GM23338 (cell line): Measurements from ENCODE around the gene MID1. TPM values are rescaled to one million over a fixed set of nuclear protein-coding genes. Genes with fewer than 3 reads are reported as not detected.

Experiments
- ATAC-seq: fragments of 200-7000 bp; cut with Tn5 transposase; 3 replicates; pipeline ENCODE4 v1.9.1; 2020
- DNase-seq: peaks from one replicate; pipeline ENCODE4 v3.0.0-alpha.2; 2015; ENCODE audit warnings: low spot score
- H2AFZ ChIP-seq: fragments of 200-600 bp; sonication (generic); 2 replicates; pipeline ENCODE4 v1.8.0; 2016; ENCODE audit warnings: antibody characterized with exemption, mild to moderate bottlenecking, moderate library complexity
- H3F3A ChIP-seq: fragments of 200-600 bp; sonication (generic); replicated peaks from 2 replicates; pipeline ENCODE4 v1.8.0; 2017; ENCODE audit warnings: antibody characterized with exemption, mixed run types, low read depth
- H3K27ac ChIP-seq: fragments of 200-600 bp; sonication (generic); 2 replicates; pipeline ENCODE4 v1.6.1; 2016; ENCODE audit warnings: low read depth
- H3K27me3 ChIP-seq: fragments of 200-600 bp; sonication (generic); 2 replicates; pipeline ENCODE4 v1.8.0; 2016; ENCODE audit warnings: mild to moderate bottlenecking, mixed run types, moderate library complexity; ENCODE audit not compliant: insufficient read depth
- H3K36me3 ChIP-seq: fragments of 200-600 bp; sonication (generic); 2 replicates; pipeline ENCODE4 v1.8.0; 2016; ENCODE audit warnings: mild to moderate bottlenecking; ENCODE audit not compliant: insufficient read depth
- H3K4me1 ChIP-seq: fragments of 200-600 bp; sonication (generic); 2 replicates; pipeline ENCODE4 v1.8.0; 2016; ENCODE audit warnings: mild to moderate bottlenecking, moderate library complexity; ENCODE audit not compliant: insufficient read depth
- H3K4me2 ChIP-seq: fragments of 200-600 bp; sonication (generic); 2 replicates; pipeline ENCODE4 v1.7.1; 2017; ENCODE audit warnings: mixed run types
- H3K4me3 ChIP-seq: fragments of 200-600 bp; sonication (generic); 2 replicates; pipeline ENCODE4 v1.6.1; 2016; ENCODE audit warnings: mixed run types
- H3K79me2 ChIP-seq: fragments of 200-600 bp; sonication (generic); replicated peaks from 2 replicates; pipeline ENCODE4 v1.8.0; 2017; ENCODE audit warnings: mild to moderate bottlenecking; ENCODE audit not compliant: insufficient read depth
- H3K9me2 ChIP-seq: fragments of 200-600 bp; sonication (generic); 2 replicates; pipeline ENCODE4 v1.8.0; 2017; ENCODE audit not compliant: insufficient read depth
- H4K20me1 ChIP-seq: fragments of 200-600 bp; sonication (generic); replicated peaks from 2 replicates; pipeline ENCODE4 v1.8.0; 2017; ENCODE audit warnings: mild to moderate bottlenecking; ENCODE audit not compliant: insufficient read depth
- H3K27ac Mint-ChIP-seq: 2 replicates; pipeline ENCODE4 v1.8.0; 2020; ENCODE audit warnings: inconsistent platforms, mild to moderate bottlenecking, moderate library complexity, mixed read lengths
- H3K27me3 Mint-ChIP-seq: 3 replicates; pipeline ENCODE4 v1.8.0; 2022; ENCODE audit warnings: low read depth, mild to moderate bottlenecking, moderate library complexity, mixed read lengths, inconsistent platforms; ENCODE audit not compliant: insufficient read depth, poor library complexity
- H3K36me3 Mint-ChIP-seq: 3 replicates; pipeline ENCODE4 v1.8.0; 2021; ENCODE audit warnings: low read depth, mild to moderate bottlenecking, inconsistent platforms, moderate library complexity, mixed read lengths
- H3K4me1 Mint-ChIP-seq: 3 replicates; pipeline ENCODE4 v1.8.0; 2020; ENCODE audit warnings: mild to moderate bottlenecking, inconsistent platforms, mixed read lengths
- H3K4me3 Mint-ChIP-seq: 3 replicates; pipeline ENCODE4 v1.8.0; 2021; ENCODE audit warnings: moderate library complexity, mild to moderate bottlenecking, inconsistent platforms, mixed read lengths
- H3K9me3 Mint-ChIP-seq: 3 replicates; pipeline ENCODE4 v1.8.0; 2020; ENCODE audit warnings: moderate library complexity, mild to moderate bottlenecking, inconsistent platforms, mixed read lengths
- EZH2phosphoT487 ChIP-seq: fragments of 200-600 bp; sonication (generic); IDR thresholded peaks from one replicate; pipeline ENCODE4 v1.8.1; 2018; ENCODE audit warnings: antibody characterized with exemption; ENCODE audit not compliant: unreplicated experiment
- JUNB ChIP-seq: IDR thresholded peaks from one replicate; pipeline ENCODE4 v1.6.1; 2016; ENCODE audit warnings: antibody characterized with exemption; ENCODE audit not compliant: unreplicated experiment
- POLR2AphosphoS5 ChIP-seq: IDR thresholded peaks from 2 replicates; pipeline ENCODE4 v1.6.1; 2016; ENCODE audit warnings: antibody characterized with exemption, low read depth
- STAT1 ChIP-seq: IDR thresholded peaks from one replicate; pipeline ENCODE4 v1.6.1; 2016; ENCODE audit warnings: antibody characterized with exemption; ENCODE audit not compliant: unreplicated experiment
- ZNF114 ChIP-seq: fragments of 250-450 bp; sonication (Bioruptor Pico); IDR thresholded peaks from 2 replicates; pipeline ENCODE4 v1.5.0; 2020; ENCODE audit warnings: mild to moderate bottlenecking, moderate library complexity
- polyA plus RNA-seq: library from polyadenylated mRNA; unstranded; fragments of >200 nt; fragmentation: Nextera tagmentation; extraction: Ambion mirVana; gene quantifications from 2 replicates; pipeline ENCODE4 v1.2.1, GENCODE V29; 2016
- total RNA-seq: library from RNA; depleted of rRNA; stranded (reverse); fragments of >200 nt; shearing (Covaris generic); gene quantifications from 2 replicates; pipeline ENCODE4 v1.2.3, GENCODE V29; 2014
- TF ChIP-seq, protein P1 (sequence below): fragments of 250-450 bp; sonication (Bioruptor Pico); IDR thresholded peaks from 2 replicates; pipeline ENCODE4 v1.5.0; 2020; ENCODE audit warnings: mild to moderate bottlenecking, moderate library complexity
- TF ChIP-seq, protein P2 (sequence below), 2 experiments: fragments of 200-600 bp in 1 of 2; sonication (generic) in 1 of 2; conservative IDR thresholded peaks; 2 replicates each; pipeline versions ENCODE4 v1.5.1 to v1.6.1; 2016 to 2017; ENCODE audit warnings: antibody characterized with exemption in 2 of 2, low read depth in 2 of 2, mild to moderate bottlenecking in 2 of 2, moderate library complexity in 1 of 2

MID1 gene
- total and polyA plus RNA-seq, 2 experiments from 2014 or later: 27.2 to 39.3 TPM

DNA sequence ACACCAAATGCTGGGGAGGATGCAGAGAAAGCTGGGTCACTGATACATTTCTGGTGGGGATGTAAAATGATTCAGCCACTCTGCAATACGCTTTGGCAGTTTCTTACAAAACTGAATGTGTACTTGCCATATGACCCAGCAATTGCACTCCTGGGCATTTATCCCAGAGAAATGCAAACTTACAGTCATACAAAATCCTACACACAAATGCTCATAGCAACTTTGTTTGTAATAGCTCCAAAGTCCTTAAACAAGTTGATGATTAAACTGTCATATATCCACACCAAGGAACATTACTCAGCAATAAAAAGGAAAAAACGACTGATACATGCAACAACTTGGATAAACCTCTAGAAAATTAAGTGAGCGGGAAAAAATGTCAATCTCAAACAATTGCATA lies 12.3 kb downstream of the MID1 start (continued):
- TF ChIP-seq, protein P1, sequence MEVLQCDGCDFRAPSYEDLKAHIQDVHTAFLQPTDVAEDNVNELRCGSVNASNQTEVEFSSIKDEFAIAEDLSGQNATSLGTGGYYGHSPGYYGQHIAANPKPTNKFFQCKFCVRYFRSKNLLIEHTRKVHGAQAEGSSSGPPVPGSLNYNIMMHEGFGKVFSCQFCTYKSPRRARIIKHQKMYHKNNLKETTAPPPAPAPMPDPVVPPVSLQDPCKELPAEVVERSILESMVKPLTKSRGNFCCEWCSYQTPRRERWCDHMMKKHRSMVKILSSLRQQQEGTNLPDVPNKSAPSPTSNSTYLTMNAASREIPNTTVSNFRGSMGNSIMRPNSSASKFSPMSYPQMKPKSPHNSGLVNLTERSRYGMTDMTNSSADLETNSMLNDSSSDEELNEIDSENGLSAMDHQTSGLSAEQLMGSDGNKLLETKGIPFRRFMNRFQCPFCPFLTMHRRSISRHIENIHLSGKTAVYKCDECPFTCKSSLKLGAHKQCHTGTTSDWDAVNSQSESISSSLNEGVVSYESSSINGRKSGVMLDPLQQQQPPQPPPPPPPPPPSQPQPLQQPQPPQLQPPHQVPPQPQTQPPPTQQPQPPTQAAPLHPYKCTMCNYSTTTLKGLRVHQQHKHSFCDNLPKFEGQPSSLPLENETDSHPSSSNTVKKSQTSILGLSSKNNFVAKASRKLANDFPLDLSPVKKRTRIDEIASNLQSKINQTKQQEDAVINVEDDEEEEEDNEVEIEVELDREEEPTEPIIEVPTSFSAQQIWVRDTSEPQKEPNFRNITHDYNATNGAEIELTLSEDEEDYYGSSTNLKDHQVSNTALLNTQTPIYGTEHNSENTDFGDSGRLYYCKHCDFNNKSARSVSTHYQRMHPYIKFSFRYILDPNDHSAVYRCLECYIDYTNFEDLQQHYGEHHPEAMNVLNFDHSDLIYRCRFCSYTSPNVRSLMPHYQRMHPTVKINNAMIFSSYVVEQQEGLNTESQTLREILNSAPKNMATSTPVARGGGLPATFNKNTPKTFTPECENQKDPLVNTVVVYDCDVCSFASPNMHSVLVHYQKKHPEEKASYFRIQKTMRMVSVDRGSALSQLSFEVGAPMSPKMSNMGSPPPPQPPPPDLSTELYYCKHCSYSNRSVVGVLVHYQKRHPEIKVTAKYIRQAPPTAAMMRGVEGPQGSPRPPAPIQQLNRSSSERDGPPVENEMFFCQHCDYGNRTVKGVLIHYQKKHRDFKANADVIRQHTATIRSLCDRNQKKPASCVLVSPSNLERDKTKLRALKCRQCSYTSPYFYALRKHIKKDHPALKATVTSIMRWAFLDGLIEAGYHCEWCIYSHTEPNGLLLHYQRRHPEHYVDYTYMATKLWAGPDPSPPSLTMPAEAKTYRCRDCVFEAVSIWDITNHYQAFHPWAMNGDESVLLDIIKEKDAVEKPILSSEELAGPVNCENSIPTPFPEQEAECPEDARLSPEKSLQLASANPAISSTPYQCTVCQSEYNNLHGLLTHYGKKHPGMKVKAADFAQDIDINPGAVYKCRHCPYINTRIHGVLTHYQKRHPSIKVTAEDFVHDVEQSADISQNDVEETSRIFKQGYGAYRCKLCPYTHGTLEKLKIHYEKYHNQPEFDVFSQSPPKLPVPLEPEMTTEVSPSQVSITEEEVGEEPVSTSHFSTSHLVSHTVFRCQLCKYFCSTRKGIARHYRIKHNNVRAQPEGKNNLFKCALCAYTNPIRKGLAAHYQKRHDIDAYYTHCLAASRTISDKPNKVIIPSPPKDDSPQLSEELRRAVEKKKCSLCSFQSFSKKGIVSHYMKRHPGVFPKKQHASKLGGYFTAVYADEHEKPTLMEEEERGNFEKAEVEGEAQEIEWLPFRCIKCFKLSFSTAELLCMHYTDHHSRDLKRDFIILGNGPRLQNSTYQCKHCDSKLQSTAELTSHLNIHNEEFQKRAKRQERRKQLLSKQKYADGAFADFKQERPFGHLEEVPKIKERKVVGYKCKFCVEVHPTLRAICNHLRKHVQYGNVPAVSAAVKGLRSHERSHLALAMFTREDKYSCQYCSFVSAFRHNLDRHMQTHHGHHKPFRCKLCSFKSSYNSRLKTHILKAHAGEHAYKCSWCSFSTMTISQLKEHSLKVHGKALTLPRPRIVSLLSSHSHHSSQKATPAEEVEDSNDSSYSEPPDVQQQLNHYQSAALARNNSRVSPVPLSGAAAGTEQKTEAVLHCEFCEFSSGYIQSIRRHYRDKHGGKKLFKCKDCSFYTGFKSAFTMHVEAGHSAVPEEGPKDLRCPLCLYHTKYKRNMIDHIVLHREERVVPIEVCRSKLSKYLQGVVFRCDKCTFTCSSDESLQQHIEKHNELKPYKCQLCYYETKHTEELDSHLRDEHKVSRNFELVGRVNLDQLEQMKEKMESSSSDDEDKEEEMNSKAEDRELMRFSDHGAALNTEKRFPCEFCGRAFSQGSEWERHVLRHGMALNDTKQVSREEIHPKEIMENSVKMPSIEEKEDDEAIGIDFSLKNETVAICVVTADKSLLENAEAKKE (CRISPR knock-in tag): no peak
- TF ChIP-seq POLR2AphosphoS5 (no peak), JUNB (no peak), STAT1 (no peak)

DNA sequence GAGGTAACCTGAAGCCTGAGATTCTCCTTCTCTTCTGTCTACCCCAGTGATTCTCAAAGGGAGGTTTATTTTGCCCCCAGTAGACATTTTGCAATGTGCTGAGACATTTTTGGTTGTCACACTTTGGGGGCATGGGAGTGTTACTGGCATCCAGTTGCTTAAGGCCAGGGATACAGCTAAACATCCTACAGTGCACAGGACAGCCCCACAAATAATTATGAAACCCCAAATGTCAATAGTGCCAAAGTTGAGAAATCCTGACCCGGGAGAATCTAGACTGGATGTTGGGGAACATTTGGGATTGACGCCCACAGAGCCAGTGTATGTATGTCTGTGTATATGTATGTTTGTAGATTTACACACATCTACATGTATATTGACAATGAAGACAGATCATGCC lies 13.2 kb downstream of the MID1 start:
- Mint-ChIP-seq H3K9me3 (no peaks in the 10 kb centered on the region), H3K27ac (no peak overlapping the region), H3K4me3 (no peak overlapping the region; the same call in 2 of the 3 replicates), H3K36me3 (no peaks in the 10 kb centered on the region), H3K27me3 (no peaks in the 10 kb centered on the region), H3K4me1 (peaks cover 63% of the 10 kb centered on the region)
- no peak for DNase-seq
- Histone ChIP-seq H3K9me2 (no peaks in the 10 kb centered on the region), H3K79me2 (peaks cover 94% of the 10 kb centered on the region), H3K36me3 (no peaks in the 10 kb centered on the region), H3K4me3 (no peak overlapping the region), H3K27me3 (no peaks in the 10 kb centered on the region), H3K4me2 (no peak overlapping the region), H3K27ac (no peak overlapping the region), H3K4me1 (peaks cover 70% of the 10 kb centered on the region), H4K20me1 (no peaks in the 10 kb centered on the region), H2AFZ (no peak overlapping the region), H3F3A (no peaks in the 10 kb centered on the region; the same call in 1 of the 2 replicates)
- TF ChIP-seq ZNF114 (CRISPR knock-in tag): no peak
- no peak for TF ChIP-seq EZH2phosphoT487
- TF ChIP-seq, protein P2, sequence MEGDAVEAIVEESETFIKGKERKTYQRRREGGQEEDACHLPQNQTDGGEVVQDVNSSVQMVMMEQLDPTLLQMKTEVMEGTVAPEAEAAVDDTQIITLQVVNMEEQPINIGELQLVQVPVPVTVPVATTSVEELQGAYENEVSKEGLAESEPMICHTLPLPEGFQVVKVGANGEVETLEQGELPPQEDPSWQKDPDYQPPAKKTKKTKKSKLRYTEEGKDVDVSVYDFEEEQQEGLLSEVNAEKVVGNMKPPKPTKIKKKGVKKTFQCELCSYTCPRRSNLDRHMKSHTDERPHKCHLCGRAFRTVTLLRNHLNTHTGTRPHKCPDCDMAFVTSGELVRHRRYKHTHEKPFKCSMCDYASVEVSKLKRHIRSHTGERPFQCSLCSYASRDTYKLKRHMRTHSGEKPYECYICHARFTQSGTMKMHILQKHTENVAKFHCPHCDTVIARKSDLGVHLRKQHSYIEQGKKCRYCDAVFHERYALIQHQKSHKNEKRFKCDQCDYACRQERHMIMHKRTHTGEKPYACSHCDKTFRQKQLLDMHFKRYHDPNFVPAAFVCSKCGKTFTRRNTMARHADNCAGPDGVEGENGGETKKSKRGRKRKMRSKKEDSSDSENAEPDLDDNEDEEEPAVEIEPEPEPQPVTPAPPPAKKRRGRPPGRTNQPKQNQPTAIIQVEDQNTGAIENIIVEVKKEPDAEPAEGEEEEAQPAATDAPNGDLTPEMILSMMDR (conservative IDR thresholded peaks at IDR 0.05; ENCODE audit: low read depth in 2 of 2): no peak
- ATAC-seq: no peak
